ENCODE measurements around the gene TNFAIP1. TPM values are rescaled to one million over a fixed set of nuclear protein-coding genes. Genes with fewer than 3 reads are reported as not detected.

TNFAIP1 gene
- total RNA-seq, 2 experiments from 2014 or later: 24.4 to 27.3 TPM

DNA sequence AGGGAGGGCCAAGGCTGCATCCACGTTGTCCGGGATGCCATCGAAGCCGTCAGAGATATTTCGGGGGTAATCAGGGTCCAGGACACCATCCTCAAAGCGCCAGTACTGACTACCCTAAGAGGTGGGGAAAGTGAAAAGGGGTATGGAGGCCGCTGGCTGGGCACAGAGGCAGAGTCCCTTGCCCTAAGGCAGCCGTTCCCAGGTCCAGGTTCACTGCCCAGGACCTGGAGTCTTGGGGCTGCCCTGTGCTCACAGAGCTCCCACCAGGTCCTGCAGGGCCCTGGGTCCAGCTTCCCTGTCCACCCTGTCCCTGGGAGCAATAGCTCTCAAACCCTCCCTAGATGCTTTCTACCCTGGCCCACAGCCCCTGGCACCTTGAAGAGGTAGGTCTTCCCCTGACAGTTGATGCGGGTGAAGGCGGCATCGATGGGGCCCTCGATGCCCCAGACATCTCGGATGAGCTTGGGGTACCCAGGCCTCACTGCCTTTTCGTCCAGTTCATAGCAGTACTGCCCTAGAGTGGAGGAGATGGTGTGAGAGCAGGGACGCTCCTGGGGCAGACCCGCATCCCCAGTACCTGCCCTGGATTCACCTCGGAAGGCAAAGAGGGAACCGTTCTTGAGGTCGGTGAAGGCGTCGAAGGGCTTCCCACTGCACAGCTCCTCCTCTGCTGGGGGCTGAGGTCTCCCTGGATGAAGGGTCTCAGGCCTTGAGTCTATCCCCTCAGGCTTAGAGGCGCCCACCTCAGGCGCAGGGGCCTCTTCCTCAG, 33.5 kb downstream of the TNFAIP1 start:
- no peak overlapping the region for H3K27ac Mint-ChIP-seq
- intact Hi-C loops (cut with micrococcal nuclease): no loop called here
- no peaks in the 10 kb centered on the region for H3K27me3 Mint-ChIP-seq
- POLR2A ChIA-PET: no interaction called here
- CTCF ChIA-PET: no interaction called here
- H3K36me3 Mint-ChIP-seq: no peaks in the 10 kb centered on the region
- H3K4me1 Mint-ChIP-seq (ENCODE audit: low read depth): peaks cover 16% of the 10 kb centered on the region
- no peak overlapping the region for H3K4me3 Mint-ChIP-seq
- H3K9me3 Mint-ChIP-seq: no peaks in the 10 kb centered on the region
- no peak for DNase-seq

GRCh38 chr17:28369684-28370034, 34.1 kb downstream of the TNFAIP1 start:
- DNase-seq: no peak
- no peaks in the 10 kb centered on the region for H3K36me3 Mint-ChIP-seq
- intact Hi-C loops (cut with micrococcal nuclease): no loop called here
- H3K9me3 Mint-ChIP-seq: no peaks in the 10 kb centered on the region
- no peaks in the 10 kb centered on the region for H3K27me3 Mint-ChIP-seq
- POLR2A ChIA-PET: interaction anchor here (2.6 kb wide), 1 partner anchor 12 kb away, joined by 12 read pairs; the partner anchor contains the start of gene POLDIP2
- H3K4me1 Mint-ChIP-seq (ENCODE audit: low read depth): peaks cover 16% of the 10 kb centered on the region
- H3K4me3 Mint-ChIP-seq: no peak overlapping the region
- H3K27ac Mint-ChIP-seq: no peak overlapping the region
- CTCF ChIA-PET: interaction anchor here (1.2 kb wide), 1 partner anchor 135 kb away, joined by 3 read pairs; no protein-coding TSS in a partner anchor

- intact Hi-C loops (cut with micrococcal nuclease): no loop called here
- H3K4me1 Mint-ChIP-seq (ENCODE audit: low read depth): peaks cover 16% of the 10 kb centered on the region
- no peaks in the 10 kb centered on the region for H3K27me3 Mint-ChIP-seq
- H3K27ac Mint-ChIP-seq: peak within 1 kb of the TSS; percentile 78
- H3K4me3 Mint-ChIP-seq: peak within 1 kb of the TSS; percentile 79
- H3K36me3 Mint-ChIP-seq: no peaks in the 10 kb centered on the region
- POLR2A ChIA-PET: interaction anchor here (1.2 to 2.6 kb wide), 3 partner anchors 13 to 201 kb away, joined by 4 to 12 read pairs (median 8); partner anchors contain the start of genes IFT20, PIGS, POLDIP2 and TNFAIP1
- no peak for DNase-seq
- no peaks in the 10 kb centered on the region for H3K9me3 Mint-ChIP-seq
- CTCF ChIA-PET: interaction anchor here (0.8 to 1.2 kb wide), 2 partner anchors 47 to 136 kb away, joined by 3 to 4 read pairs; no protein-coding TSS in a partner anchor
These were observed 34.6 kb downstream of the TNFAIP1 start, which contains the start of gene VTN for GRCh38 chr17:28370035-28370743. Gene VTN, minus strand, starts transcription at chr17:28370307. Its CDS starts 104 bp downstream, at chr17:28370203.

GRCh38 chr17:28370744-28371103, 35.2 kb downstream of the TNFAIP1 start:
- no peak for DNase-seq
- intact Hi-C loops (cut with micrococcal nuclease): loop anchor here (1.0 kb wide), 3 partner anchors 13 to 51 kb away; partner anchors contain the start of genes IFT20, POLDIP2, TMEM97 and TNFAIP1
- ChIA-PET CTCF (interaction anchor here (0.8 to 1.2 kb wide), 2 partner anchors 46 to 137 kb away, joined by 3 to 4 read pairs; no protein-coding TSS in a partner anchor), POLR2A (interaction anchor here (1.2 to 2.6 kb wide), 3 partner anchors 13 to 201 kb away, joined by 4 to 12 read pairs (median 8); partner anchors contain the start of genes IFT20, PIGS, POLDIP2 and TNFAIP1)
- Mint-ChIP-seq H3K27me3 (no peaks in the 10 kb centered on the region), H3K4me1 (ENCODE audit: low read depth) (peaks cover 16% of the 10 kb centered on the region), H3K36me3 (no peaks in the 10 kb centered on the region), H3K27ac (no peak overlapping the region), H3K9me3 (no peaks in the 10 kb centered on the region), H3K4me3 (peak overlapping the region; percentile 79)

- Mint-ChIP-seq H3K4me3 (peak within 1 kb of the TSS; percentile 86), H3K27ac (peak within 1 kb of the TSS; percentile 79), H3K36me3 (no peaks in the 10 kb centered on the region), H3K27me3 (no peaks in the 10 kb centered on the region), H3K9me3 (no peaks in the 10 kb centered on the region), H3K4me1 (ENCODE audit: low read depth) (peaks cover 16% of the 10 kb centered on the region)
- ChIA-PET CTCF (interaction anchor here (0.6 to 1.4 kb wide), 3 partner anchors 11 to 45 kb away, joined by 3 to 4 read pairs (median 4); no protein-coding TSS in a partner anchor), POLR2A (interaction anchor here (1.2 to 3.0 kb wide), 5 partner anchors 13 to 200 kb away, joined by 3 to 15 read pairs (median 8); partner anchors contain the start of genes IFT20, PIGS, POLDIP2 and TNFAIP1)
- DNase-seq: peak; percentile 93
- intact Hi-C loops (cut with micrococcal nuclease): loop anchor here (1.0 kb wide), 3 partner anchors 14 to 52 kb away; partner anchors contain the start of genes IFT20, POLDIP2, TMEM97 and TNFAIP1
These were observed 36.0 kb downstream of the TNFAIP1 start, which contains the start of gene SARM1 for GRCh38 chr17:28371245-28372202. Gene SARM1, plus strand, starts transcription at chr17:28371694. Its CDS starts 339 bp downstream, at chr17:28372033.

DNA sequence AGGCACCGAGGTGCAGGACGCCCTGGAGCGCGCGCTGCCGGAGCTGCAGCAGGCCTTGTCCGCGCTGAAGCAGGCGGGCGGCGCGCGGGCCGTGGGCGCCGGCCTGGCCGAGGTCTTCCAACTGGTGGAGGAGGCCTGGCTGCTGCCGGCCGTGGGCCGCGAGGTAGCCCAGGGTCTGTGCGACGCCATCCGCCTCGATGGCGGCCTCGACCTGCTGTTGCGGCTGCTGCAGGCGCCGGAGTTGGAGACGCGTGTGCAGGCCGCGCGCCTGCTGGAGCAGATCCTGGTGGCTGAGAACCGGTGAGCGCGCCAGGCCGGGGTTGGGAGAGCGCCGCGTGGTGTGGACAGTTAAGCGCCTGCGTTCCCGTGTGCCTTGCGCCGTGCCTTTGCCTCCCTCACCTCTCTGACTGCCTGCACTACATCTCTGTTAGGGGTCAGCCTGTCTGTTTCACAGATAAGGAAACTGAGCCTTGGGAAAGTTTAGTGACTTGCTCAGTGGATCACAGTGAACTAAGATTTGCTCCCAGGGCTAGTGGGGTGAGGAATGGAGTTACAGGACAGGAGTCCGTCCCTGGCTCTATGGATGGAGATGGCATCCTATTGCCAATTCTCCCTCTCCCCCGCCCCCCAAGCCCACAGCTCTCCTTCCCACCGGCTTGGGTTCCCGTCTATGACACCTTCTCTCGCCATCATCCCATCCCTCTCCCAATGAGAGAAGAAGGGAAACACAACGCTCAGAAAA, 36.8 kb downstream of the TNFAIP1 start:
- CTCF ChIA-PET: interaction anchor here (1.4 to 1.5 kb wide), 2 partner anchors 11 to 44 kb away, joined by 3 to 4 read pairs; no protein-coding TSS in a partner anchor
- H3K4me1 Mint-ChIP-seq (ENCODE audit: low read depth): peaks cover 16% of the 10 kb centered on the region
- H3K27ac Mint-ChIP-seq: peak overlapping the region; percentile 58
- POLR2A ChIA-PET: interaction anchor here (1.7 to 3.0 kb wide), 4 partner anchors 12 to 37 kb away, joined by 3 to 15 read pairs (median 10); partner anchors contain the start of genes IFT20, POLDIP2 and TNFAIP1
- no peaks in the 10 kb centered on the region for H3K27me3 Mint-ChIP-seq
- peak; percentile 47 for DNase-seq
- peak overlapping the region; percentile 80 for H3K4me3 Mint-ChIP-seq
- no peaks in the 10 kb centered on the region for H3K36me3 Mint-ChIP-seq
- no peaks in the 10 kb centered on the region for H3K9me3 Mint-ChIP-seq
- intact Hi-C loops (cut with micrococcal nuclease): no loop called here

- Mint-ChIP-seq H3K27me3 (no peaks in the 10 kb centered on the region), H3K9me3 (no peaks in the 10 kb centered on the region), H3K4me1 (ENCODE audit: low read depth) (peaks cover 16% of the 10 kb centered on the region), H3K27ac (peak overlapping the region; percentile 58), H3K4me3 (peak overlapping the region; percentile 80), H3K36me3 (no peaks in the 10 kb centered on the region)
- intact Hi-C loops (cut with micrococcal nuclease): no loop called here
- POLR2A ChIA-PET: interaction anchor here (1.7 to 3.0 kb wide), 2 partner anchors 12 to 28 kb away, joined by 3 to 15 read pairs; no protein-coding TSS in a partner anchor
- CTCF ChIA-PET: interaction anchor here (1.5 kb wide), 1 partner anchor 44 kb away, joined by 3 read pairs; no protein-coding TSS in a partner anchor
- DNase-seq: no peak
These were observed 37.3 kb downstream of the TNFAIP1 start for GRCh38 chr17:28372945-28373274.

DNA sequence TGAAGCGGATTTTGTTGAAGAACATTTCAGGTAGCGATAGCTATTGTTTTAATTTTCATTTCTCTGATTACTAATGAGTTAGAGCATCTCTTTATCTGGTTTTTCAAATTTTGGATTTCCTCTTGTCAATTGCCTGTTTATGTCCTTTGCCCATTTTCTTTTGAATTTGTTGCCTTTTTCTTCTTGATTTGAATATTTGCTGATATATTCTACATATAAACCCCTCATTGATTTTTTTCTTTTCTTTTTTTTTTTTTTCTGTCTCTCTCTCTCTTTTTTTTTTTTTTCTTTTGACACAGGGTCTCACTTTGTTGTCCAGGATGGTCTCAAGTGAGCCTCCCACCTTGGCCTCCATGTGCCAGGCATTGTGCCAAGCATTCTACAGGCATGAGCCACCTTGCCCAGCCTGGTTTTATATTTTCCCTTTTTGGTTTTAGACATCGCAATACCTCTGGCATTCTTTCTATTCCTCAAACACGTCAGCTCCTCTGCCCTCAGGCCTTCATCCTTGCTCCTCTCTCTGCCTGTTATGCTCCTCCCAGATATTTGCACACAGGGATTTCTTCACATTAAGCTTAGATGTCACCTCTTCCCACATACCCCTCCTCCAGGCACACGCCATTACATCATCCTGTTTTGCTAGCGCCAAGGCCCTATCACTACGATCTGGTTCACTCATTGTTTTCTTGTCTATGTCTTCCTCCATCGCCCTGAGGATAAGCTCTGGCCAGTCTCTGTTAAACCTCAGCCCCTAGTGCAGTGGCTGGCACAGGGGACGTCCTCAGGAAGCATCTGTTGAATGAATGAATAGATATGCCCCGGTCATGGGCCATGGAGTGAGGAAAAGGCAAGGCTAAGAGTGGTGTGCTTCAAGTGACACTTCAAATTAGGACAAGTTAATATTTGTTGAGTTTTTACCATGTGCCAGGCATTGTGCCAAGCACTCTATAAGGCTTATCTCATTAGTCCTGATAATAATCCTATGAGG, 44.5 kb downstream of the TNFAIP1 start:
- peaks cover 4% of the 10 kb centered on the region for H3K36me3 Mint-ChIP-seq
- CTCF ChIA-PET: interaction anchor here (1.0 kb wide), 1 partner anchor 11 kb away, joined by 4 read pairs; no protein-coding TSS in a partner anchor

DNA sequence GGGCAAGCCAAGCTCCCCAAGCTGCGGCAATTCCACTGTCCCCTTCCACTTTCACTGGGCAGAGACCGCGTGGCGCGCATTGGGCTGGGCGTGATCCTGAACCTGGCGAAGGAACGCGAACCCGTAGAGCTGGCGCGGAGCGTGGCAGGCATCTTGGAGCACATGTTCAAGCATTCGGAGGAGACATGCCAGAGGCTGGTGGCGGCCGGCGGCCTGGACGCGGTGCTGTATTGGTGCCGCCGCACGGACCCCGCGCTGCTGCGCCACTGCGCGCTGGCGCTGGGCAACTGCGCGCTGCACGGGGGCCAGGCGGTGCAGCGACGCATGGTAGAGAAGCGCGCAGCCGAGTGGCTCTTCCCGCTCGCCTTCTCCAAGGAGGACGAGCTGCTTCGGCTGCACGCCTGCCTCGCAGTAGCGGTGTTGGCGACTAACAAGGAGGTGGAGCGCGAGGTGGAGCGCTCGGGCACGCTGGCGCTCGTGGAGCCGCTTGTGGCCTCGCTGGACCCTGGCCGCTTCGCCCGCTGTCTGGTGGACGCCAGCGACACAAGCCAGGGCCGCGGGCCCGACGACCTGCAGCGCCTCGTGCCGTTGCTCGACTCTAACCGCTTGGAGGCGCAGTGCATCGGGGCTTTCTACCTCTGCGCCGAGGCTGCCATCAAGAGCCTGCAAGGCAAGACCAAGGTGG, 45.7 kb downstream of the TNFAIP1 start:
- CTCF ChIA-PET: interaction anchor here (1.0 to 2.1 kb wide), 2 partner anchors 10 to 35 kb away, joined by 4 to 6 read pairs; no protein-coding TSS in a partner anchor
- Mint-ChIP-seq H3K27me3 (no peaks in the 10 kb centered on the region), H3K36me3 (peaks cover 4% of the 10 kb centered on the region), H3K4me3 (peak overlapping the region; percentile 14), H3K4me1 (ENCODE audit: low read depth) (peaks cover 23% of the 10 kb centered on the region), H3K9me3 (no peaks in the 10 kb centered on the region), H3K27ac (no peak overlapping the region)
- DNase-seq: peak; percentile 59
- POLR2A ChIA-PET: no interaction called here
- intact Hi-C loops (cut with micrococcal nuclease): loop anchor here (10.0 kb wide), 1 partner anchor 164 kb away; no protein-coding TSS in a partner anchor

More for the DNA sequence above, 44.5 kb downstream of the TNFAIP1 start:
- Mint-ChIP-seq H3K4me3 (no peak overlapping the region), H3K27ac (no peak overlapping the region), H3K27me3 (no peaks in the 10 kb centered on the region), H3K9me3 (no peaks in the 10 kb centered on the region), H3K4me1 (ENCODE audit: low read depth) (peaks cover 14% of the 10 kb centered on the region)
- DNase-seq: no peak
- POLR2A ChIA-PET: no interaction called here
- intact Hi-C loops (cut with micrococcal nuclease): loop anchor here (10.0 kb wide), 1 partner anchor 165 kb away; no protein-coding TSS in a partner anchor
